GM21528 (cell line): Measurements from ENCODE around the gene LANCL1.

Source experiments
- ATAC-seq: cut with Tn5 transposase; IDR thresholded peaks from one replicate; pipeline ENCODE4 v1.9.1; 2021; ENCODE audit warnings: mild to moderate bottlenecking, moderate library complexity; ENCODE audit not compliant: unreplicated experiment, low FRiP score

Gene LANCL1

GRCh38 chr2:210410542-210410941 lies 66.0 kb downstream of the LANCL1 start:
- ATAC-seq, result no peak

GRCh38 chr2:210399440-210400041 lies 77.0 kb downstream of the LANCL1 start:
- no peak for ATAC-seq

GRCh38 chr2:210392469-210392881 lies 84.1 kb downstream of the LANCL1 start:
- ATAC-seq, result no peak

- no peak for ATAC-seq
These were observed 86.7 kb downstream of the LANCL1 start for GRCh38 chr2:210389856-210390255.

GRCh38 chr2:210388148-210388547 lies 88.4 kb downstream of the LANCL1 start:
- no peak for ATAC-seq

- ATAC-seq, result no peak
These were observed 89.5 kb downstream of the LANCL1 start for GRCh38 chr2:210387074-210387473.
